Measurements from ENCODE around the gene NELFE.

DNA sequence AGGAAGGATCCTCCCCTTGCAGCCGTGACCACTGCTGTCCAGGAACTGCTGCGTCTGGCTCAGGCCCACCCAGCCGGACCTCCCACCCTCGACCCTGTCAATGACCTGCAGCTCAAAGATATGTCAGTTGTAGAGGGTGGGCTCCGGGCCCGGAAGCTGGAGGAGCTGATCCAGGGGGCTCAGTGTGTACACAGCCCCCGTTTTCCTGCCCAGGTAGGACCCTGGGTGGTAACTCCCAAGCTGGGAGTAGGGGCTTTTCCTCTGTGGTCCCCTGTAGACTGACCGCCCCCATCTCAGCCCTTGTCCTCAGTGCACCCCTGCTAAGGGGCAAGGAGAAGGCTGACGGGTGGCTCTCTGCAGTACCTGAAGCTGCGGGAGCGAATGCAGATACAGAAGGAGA lies 9.6 kb upstream of the NELFE start:
- TF ChIP-seq TAF1 (IDR thresholded peaks at IDR 0.05; ENCODE audit: borderline replicate concordance, insufficient read depth, low read length) (no peak), FOXP2 (optimal IDR thresholded peaks at IDR 0.05; ENCODE audit: borderline replicate concordance, extremely low read depth, extremely low read length, insufficient read depth) (no peak), POLR2AphosphoS5 (IDR thresholded peaks at IDR 0.05; ENCODE audit: low read depth, low read length) (no peak), SIN3A (IDR thresholded peaks at IDR 0.05; ENCODE audit: borderline replicate concordance, insufficient read depth, low read length) (no peak)
- TF ChIP-seq, protein P1, sequence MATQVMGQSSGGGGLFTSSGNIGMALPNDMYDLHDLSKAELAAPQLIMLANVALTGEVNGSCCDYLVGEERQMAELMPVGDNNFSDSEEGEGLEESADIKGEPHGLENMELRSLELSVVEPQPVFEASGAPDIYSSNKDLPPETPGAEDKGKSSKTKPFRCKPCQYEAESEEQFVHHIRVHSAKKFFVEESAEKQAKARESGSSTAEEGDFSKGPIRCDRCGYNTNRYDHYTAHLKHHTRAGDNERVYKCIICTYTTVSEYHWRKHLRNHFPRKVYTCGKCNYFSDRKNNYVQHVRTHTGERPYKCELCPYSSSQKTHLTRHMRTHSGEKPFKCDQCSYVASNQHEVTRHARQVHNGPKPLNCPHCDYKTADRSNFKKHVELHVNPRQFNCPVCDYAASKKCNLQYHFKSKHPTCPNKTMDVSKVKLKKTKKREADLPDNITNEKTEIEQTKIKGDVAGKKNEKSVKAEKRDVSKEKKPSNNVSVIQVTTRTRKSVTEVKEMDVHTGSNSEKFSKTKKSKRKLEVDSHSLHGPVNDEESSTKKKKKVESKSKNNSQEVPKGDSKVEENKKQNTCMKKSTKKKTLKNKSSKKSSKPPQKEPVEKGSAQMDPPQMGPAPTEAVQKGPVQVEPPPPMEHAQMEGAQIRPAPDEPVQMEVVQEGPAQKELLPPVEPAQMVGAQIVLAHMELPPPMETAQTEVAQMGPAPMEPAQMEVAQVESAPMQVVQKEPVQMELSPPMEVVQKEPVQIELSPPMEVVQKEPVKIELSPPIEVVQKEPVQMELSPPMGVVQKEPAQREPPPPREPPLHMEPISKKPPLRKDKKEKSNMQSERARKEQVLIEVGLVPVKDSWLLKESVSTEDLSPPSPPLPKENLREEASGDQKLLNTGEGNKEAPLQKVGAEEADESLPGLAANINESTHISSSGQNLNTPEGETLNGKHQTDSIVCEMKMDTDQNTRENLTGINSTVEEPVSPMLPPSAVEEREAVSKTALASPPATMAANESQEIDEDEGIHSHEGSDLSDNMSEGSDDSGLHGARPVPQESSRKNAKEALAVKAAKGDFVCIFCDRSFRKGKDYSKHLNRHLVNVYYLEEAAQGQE (IDR thresholded peaks at IDR 0.05; ENCODE audit: insufficient read depth in 1 of 2, low read depth in 2 of 2, low read length in 2 of 2) = no peak
